K562 treated with DMSO at 1 percent for 24 hours (cell line): ENCODE results near the gene ZNF768. TPM values are rescaled to one million over a fixed set of nuclear protein-coding genes. Genes with fewer than 3 reads are reported as not detected.

Experiments
- total RNA-seq: library from RNA; unstranded; fragments of 300-600 nt; gene quantifications from 2 replicates; pipeline ENCODE4 v1.2.3, GENCODE V29; 2022; ENCODE audit warnings: low read depth; ENCODE audit not compliant: insufficient read depth

Gene ZNF768
- 79.0 and 80.1 TPM in 2 replicates for total RNA-seq

GRCh38 chr16:30526137-30526822 lies at the start of gene ZNF768:
Gene ZNF768 (minus strand): TSS chr16:30526566. CDS start chr16:30526413, 153 bp downstream.

GRCh38 chr16:30571445-30572322 lies 45.3 kb upstream of the ZNF768 start, which contains the start of gene ZNF688:
Gene ZNF688 (minus strand): TSS chr16:30571714. CDS start chr16:30571629, 85 bp downstream.

GRCh38 chr16:30557957-30558788 lies 31.8 kb upstream of the ZNF768 start, which contains the start of gene ZNF764:
Gene ZNF764 (minus strand): TSS chr16:30558374. CDS start chr16:30558182, 192 bp downstream.

GRCh38 chr16:30534368-30535105 lies 8.2 kb upstream of the ZNF768 start, which contains the start of gene ZNF747:
Gene ZNF747 (minus strand): TSS chr16:30534858. CDS start chr16:30534679, 179 bp downstream.

Other genes with a start within 250 kb of the ZNF768 start
- 40.1 and 42.1 TPM in 2 replicates for gene CD2BP2, start 171.3 kb downstream of the ZNF768 start, total RNA-seq
- gene TBC1D10B, start 156.1 kb downstream of the ZNF768 start, total RNA-seq = 78.2 and 80.1 TPM in 2 replicates
- 0.90 TPM in 1 of 2 replicates, not detected in the other for gene MYL11, start 151.8 kb downstream of the ZNF768 start, total RNA-seq
- 2.6 TPM in 2 replicates for gene SEPTIN1, start 144.0 kb downstream of the ZNF768 start, total RNA-seq
- 11.8 and 12.2 TPM in 2 replicates for gene ZNF48, start 131.1 kb downstream of the ZNF768 start, total RNA-seq
- gene ZNF771, start 119.0 kb downstream of the ZNF768 start, total RNA-seq = 22.0 and 26.2 TPM in 2 replicates
- 66.8 and 67.1 TPM in 2 replicates for gene DCTPP1, start 96.5 kb downstream of the ZNF768 start, total RNA-seq
- gene SEPHS2, start 80.7 kb downstream of the ZNF768 start, total RNA-seq = 88.1 and 90.4 TPM in 2 replicates
- gene ITGAL, start 53.8 kb downstream of the ZNF768 start, total RNA-seq = not detected in 2 replicates
- 4.0 and 5.9 TPM in 2 replicates for gene ZNF747, start 8.3 kb upstream of the ZNF768 start, total RNA-seq
- gene ZNF764, start 31.8 kb upstream of the ZNF768 start, total RNA-seq = 11.6 and 14.7 TPM in 2 replicates
- gene ZNF688, start 45.1 kb upstream of the ZNF768 start, total RNA-seq = 11.1 and 12.9 TPM in 2 replicates
- 4.4 and 5.6 TPM in 2 replicates for gene ZNF785, start 59.1 kb upstream of the ZNF768 start, total RNA-seq
- 12.7 and 15.4 TPM in 2 replicates for gene ZNF689, start 83.8 kb upstream of the ZNF768 start, total RNA-seq
- 66.5 and 87.0 TPM in 2 replicates for gene PRR14, start 124.4 kb upstream of the ZNF768 start, total RNA-seq
- 64.4 and 71.6 TPM in 2 replicates for gene FBRS, start 131.9 kb upstream of the ZNF768 start, total RNA-seq
- gene SRCAP, start 172.6 kb upstream of the ZNF768 start, total RNA-seq = 30.5 and 36.6 TPM in 2 replicates
- gene PHKG2, start 221.9 kb upstream of the ZNF768 start, total RNA-seq = 50.6 and 51.7 TPM in 2 replicates
- gene CFAP119, start 235.5 kb upstream of the ZNF768 start, total RNA-seq = 12.9 and 15.0 TPM in 2 replicates
- 95.9 and 110 TPM in 2 replicates for gene RNF40, start 235.8 kb upstream of the ZNF768 start, total RNA-seq